Pancreas (tissue), 10 donors: ENCODE results near the gene LRRC56. TPM values are rescaled to one million over a fixed set of nuclear protein-coding genes. Genes with fewer than 3 reads are reported as not detected.

Experiments
- ATAC-seq, 4 donors: fragments of 200-7000 bp; cut with Tn5 transposase; one replicate each; pipeline versions ENCODE4 v1.8.0 to v1.9.1; 2020; ENCODE audit warnings: mild to moderate bottlenecking in 4 of 4, moderate library complexity in 4 of 4
- DNase-seq, 6 donors: peaks; one replicate each; pipeline ENCODE4 v3.0.0-alpha.2; 2020
- FAIRE-seq: peaks from 2 replicates; lab custom pipeline; 2012; peaks lifted over from hg19 to GRCh38; lab: Jason Lieb, UNC
- H3K27ac ChIP-seq, 4 donors: fragments of 200-600 bp; sonication (generic); 1 replicate in 3 of 4; 2 replicates in 1 of 4; pipeline versions ENCODE4 v1.5.0 to v1.8.0; 2020
- H3K27me3 ChIP-seq, 4 donors: fragments of 200-600 bp; one replicate each; pipeline ENCODE4 v1.8.0; 2021
- H3K36me3 ChIP-seq, 3 donors: fragments of 200-600 bp; sonication (generic) in 1 of 3; one replicate each; pipeline versions ENCODE4 v1.5.0 to v1.8.0; 2020 to 2021
- H3K4me1 ChIP-seq, 3 donors: fragments of 200-600 bp; one replicate each; pipeline ENCODE4 v1.8.0; 2021
- H3K4me3 ChIP-seq, 4 donors: fragments of 200-600 bp; sonication (generic) in 2 of 4; one replicate each; pipeline versions ENCODE4 v1.5.0 to v1.8.0; 2020 to 2021
- H3K9me3 ChIP-seq, 4 donors: fragments of 200-600 bp; one replicate each; pipeline ENCODE4 v1.8.0; 2021
- WGBS, 2 donors: extraction: QIAGEN DNeasy Blood & Tissue Kit; methylation state at CpG; one replicate each; pipeline ENCODE4 v1.1.7; 2013; 5-methylcytosine and 5-hydroxymethylcytosine counted together
- intact Hi-C, 3 donors: fragments of 100-400 bp; cut with DNase I; formaldehyde crosslinking; loops; one replicate each; pipeline versions ENCODE4 v1.11.1 to v1.14.2; 2022
- polyA plus RNA-seq, 2 donors: library from polyadenylated mRNA; stranded (reverse); fragments of 200-250 nt; gene quantifications; one replicate each; pipeline ENCODE4 v1.2.3, GENCODE V29; 2013
- total RNA-seq, 6 donors: library from RNA; stranded (reverse); fragmentation: NEBNext Ultra II Directional in 4 of 6; extraction: Animal tissue kit (Norgen Biotek cat#: 25700) in 4 of 6; gene quantifications; one replicate each; pipeline versions ENCODE4 v1.2.1 to v1.2.4, GENCODE V29; 2021 to 2023
- TF ChIP-seq, protein P1 (sequence below), 4 donors: fragments of 200-600 bp; sonication (generic) in 3 of 4; IDR thresholded peaks; one replicate each; pipeline versions ENCODE4 v1.5.0 to v1.8.0; 2021; ENCODE audit warnings: antibody characterized with exemption in 4 of 4
- donor health status: healthy with polysubstance abuse.
- donor health status: DM: no; HTN: no; CAD: no; lungs with moderate emphysema.
- donor health status: DM: no; HTN: no; CAD: no.
- donor health status: control.
- donor health status: control.
- donor health status: Bipolar disorder and iron deficiency.
- donor health status: DM: yes; HTN: yes; CAD: no.
- donor health status: DM: no; HTN: no; CAD: no.
- donor health status: DM: no; HTN: no; CAD: no.
- donor health status: DM: yes; HTN: yes; CAD: no.

Gene LRRC56
- total and polyA plus RNA-seq, 8 donors = 0.98 to 7.3 (median 1.8) TPM

DNA sequence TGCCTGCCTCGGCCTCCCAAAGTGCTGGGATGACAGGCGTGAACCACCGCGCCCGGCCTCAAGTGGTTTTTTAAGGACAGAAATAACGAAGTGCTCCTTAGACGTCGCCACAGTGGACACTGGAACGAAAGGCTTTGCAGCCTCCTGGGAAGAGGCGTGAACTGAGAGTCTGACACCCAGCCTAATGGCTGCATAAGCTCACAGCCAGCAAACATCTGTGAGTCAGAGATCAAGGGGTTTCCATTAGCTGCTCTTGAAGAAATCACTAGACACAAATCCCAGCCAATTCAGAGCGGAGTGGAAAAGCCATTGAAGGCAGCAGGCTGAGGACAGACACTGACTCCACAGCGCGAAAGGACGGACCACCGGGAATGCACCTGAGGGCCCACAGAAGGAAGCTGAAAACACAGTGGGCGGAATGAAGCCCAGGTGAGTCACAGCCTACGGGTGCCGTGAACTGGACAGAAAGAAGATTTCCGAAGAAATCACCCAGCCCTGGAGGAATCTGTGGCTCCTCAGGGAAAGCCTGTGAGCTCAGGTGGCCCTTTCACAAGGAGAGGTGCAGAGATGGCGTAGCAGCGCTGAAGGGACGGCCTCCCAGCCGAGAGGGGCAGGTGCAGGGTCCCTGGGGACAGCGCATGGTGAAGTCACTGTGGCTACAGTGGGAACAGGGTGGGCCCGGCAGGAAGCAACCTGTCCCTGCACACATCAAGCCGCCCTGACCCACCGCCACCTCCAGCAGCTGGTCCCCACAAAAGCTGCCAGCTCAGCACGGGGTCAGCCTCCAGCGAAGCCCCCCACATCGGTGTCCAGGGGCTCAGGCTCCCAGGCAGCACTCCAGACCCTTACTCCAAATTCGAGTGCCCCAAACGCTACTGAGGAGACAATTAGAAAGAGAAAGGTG lies 11.6 kb downstream of the LRRC56 start:
- TF ChIP-seq, protein P1, sequence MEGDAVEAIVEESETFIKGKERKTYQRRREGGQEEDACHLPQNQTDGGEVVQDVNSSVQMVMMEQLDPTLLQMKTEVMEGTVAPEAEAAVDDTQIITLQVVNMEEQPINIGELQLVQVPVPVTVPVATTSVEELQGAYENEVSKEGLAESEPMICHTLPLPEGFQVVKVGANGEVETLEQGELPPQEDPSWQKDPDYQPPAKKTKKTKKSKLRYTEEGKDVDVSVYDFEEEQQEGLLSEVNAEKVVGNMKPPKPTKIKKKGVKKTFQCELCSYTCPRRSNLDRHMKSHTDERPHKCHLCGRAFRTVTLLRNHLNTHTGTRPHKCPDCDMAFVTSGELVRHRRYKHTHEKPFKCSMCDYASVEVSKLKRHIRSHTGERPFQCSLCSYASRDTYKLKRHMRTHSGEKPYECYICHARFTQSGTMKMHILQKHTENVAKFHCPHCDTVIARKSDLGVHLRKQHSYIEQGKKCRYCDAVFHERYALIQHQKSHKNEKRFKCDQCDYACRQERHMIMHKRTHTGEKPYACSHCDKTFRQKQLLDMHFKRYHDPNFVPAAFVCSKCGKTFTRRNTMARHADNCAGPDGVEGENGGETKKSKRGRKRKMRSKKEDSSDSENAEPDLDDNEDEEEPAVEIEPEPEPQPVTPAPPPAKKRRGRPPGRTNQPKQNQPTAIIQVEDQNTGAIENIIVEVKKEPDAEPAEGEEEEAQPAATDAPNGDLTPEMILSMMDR (IDR thresholded peaks at IDR 0.05) = no peak
- Histone ChIP-seq H3K4me3 (no peak overlapping the region), H3K27me3 (no peaks in the 10 kb centered on the region), H3K9me3 (no peaks in the 10 kb centered on the region), H3K36me3 (no peaks in the 10 kb centered on the region), H3K4me1 (peaks cover 0 to 2% (median 0%) of the 10 kb centered on the region in 3 donors), H3K27ac (no peak overlapping the region)
- 85 to 90% methylated on average over 32 of the region's 32 CpGs for WGBS, 2 donors
- DNase-seq (peak in 1 of 6 donors; percentile 68), FAIRE-seq (no peak), ATAC-seq (no peak)
- intact Hi-C loops = no loop called here

GRCh38 chr11:550021-550745 lies 12.9 kb downstream of the LRRC56 start:
- Histone ChIP-seq H3K9me3 (no peaks in the 10 kb centered on the region), H3K4me1 (peaks cover 0 to 8% (median 7%) of the 10 kb centered on the region in 3 donors), H3K36me3 (no peaks in the 10 kb centered on the region), H3K4me3 (no peak overlapping the region), H3K27ac (no peak overlapping the region), H3K27me3 (no peaks in the 10 kb centered on the region)
- intact Hi-C loops = loop anchor here in 1 of 3 donors (10.0 kb wide), 1 partner anchor 175 kb away; no protein-coding TSS in a partner anchor
- TF ChIP-seq, protein P1 (IDR thresholded peaks at IDR 0.05) = no peak
- FAIRE-seq (no peak), ATAC-seq (no peak), DNase-seq (peak in 2 of 6 donors; percentile 40 to 77)
- 88 to 90% methylated on average over 25 of the region's 25 CpGs for WGBS, 2 donors

GRCh38 chr11:550746-551085 lies 13.4 kb downstream of the LRRC56 start:
- intact Hi-C loops = loop anchor here in 1 of 3 donors (10.0 kb wide), 1 partner anchor 174 kb away; no protein-coding TSS in a partner anchor
- 75 to 88% methylated on average over 5 of the region's 5 CpGs for WGBS, 2 donors

DNA sequence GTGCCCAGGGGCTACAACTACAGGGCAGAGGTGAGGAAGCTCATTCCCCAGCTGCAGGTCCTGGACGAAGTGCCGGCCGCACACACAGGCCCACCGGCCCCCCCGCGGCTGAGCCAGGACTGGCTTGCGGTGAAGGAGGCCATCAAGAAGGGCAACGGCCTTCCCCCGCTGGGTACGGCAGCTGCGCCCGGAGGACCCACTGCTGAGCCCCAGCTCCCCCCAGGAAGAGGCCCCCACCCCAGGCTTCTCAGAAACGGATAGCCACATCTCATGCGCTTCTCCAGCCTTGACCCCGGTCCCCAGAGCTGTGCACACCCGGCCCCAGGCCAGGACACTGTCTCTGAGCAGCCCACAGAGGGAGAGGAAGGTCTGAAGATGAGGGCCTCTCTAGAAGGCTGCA lies 13.8 kb downstream of the LRRC56 start:
- peak in 2 of 6 donors; percentile 27 to 65 for DNase-seq

More at GRCh38 chr11:550746-551085, 13.4 kb downstream of the LRRC56 start:
- peaks cover 0 to 8% (median 7%) of the 10 kb centered on the region in 3 donors for H3K4me1 ChIP-seq
- no peak for ATAC-seq
- no peaks in the 10 kb centered on the region for H3K27me3 ChIP-seq
- no peak overlapping the region for H3K4me3 ChIP-seq
- TF ChIP-seq, protein P1 (IDR thresholded peaks at IDR 0.05) = no peak
- H3K36me3 ChIP-seq = no peaks in the 10 kb centered on the region
- DNase-seq = peak in 2 of 6 donors; percentile 26 to 58
- no peak overlapping the region for H3K27ac ChIP-seq
- no peak for FAIRE-seq
- no peaks in the 10 kb centered on the region for H3K9me3 ChIP-seq

More for the DNA sequence above, 13.8 kb downstream of the LRRC56 start:
- FAIRE-seq (no peak), ATAC-seq (no peak)
- H3K36me3 ChIP-seq = no peaks in the 10 kb centered on the region
- 85 to 93% methylated on average over 13 to 16 of the region's 16 CpGs for WGBS, 2 donors
- H3K4me3 ChIP-seq = no peak overlapping the region
- no peak overlapping the region for H3K27ac ChIP-seq
- TF ChIP-seq, protein P1 (IDR thresholded peaks at IDR 0.05) = no peak
- H3K4me1 ChIP-seq = peaks cover 0 to 8% (median 7%) of the 10 kb centered on the region in 3 donors
- H3K27me3 ChIP-seq = no peaks in the 10 kb centered on the region
- no peaks in the 10 kb centered on the region for H3K9me3 ChIP-seq
- intact Hi-C loops = loop anchor here in 1 of 3 donors (10.0 kb wide), 1 partner anchor 174 kb away; no protein-coding TSS in a partner anchor
